IMR-90 (cell line): ENCODE results near the gene SCP2D1. TPM values are rescaled to one million over a fixed set of nuclear protein-coding genes. Genes with fewer than 3 reads are reported as not detected.

ENCODE experiments used
- ATAC-seq: fragments of 200-7000 bp; cut with Tn5 transposase; 2 replicates; pipeline ENCODE4 v1.9.1; 2020; ENCODE audit warnings: low read depth, mild to moderate bottlenecking, moderate library complexity
- BruUV-seq: library from RNA; stranded (reverse); fragments of 400-500 nt; replicated peaks from 2 replicates; lab custom pipeline; 2021; lab: Mats Ljungman, UMichigan
- CTCF ChIA-PET: fragments of 300-600 bp; formaldehyde crosslinking; extraction: SDS; loops from one replicate; lab custom pipeline; 2021; ENCODE audit warnings: antibody characterized with exemption; lab: Yijun Ruan, JAX
- POLR2A ChIA-PET: fragments of 300-600 bp; sonication (Branson Sonifier 250); formaldehyde crosslinking; loops from one replicate; lab custom pipeline; 2022; ENCODE audit warnings: antibody characterized with exemption; ENCODE audit not compliant: unreplicated experiment; lab: Charles Lee
- DNase-seq: peaks from one replicate; pipeline ENCODE4 v3.0.0; 2013
- H2AFZ ChIP-seq: replicated peaks from 2 replicates; pipeline ENCODE3; 2013; ENCODE audit warnings: low read length, mild to moderate bottlenecking; ENCODE audit not compliant: poor library complexity
- H2AK5ac ChIP-seq: 2 replicates; pipeline ENCODE4 v1.6.1; 2013; ENCODE audit warnings: low read depth, low read length, inconsistent platforms
- H2AK9ac ChIP-seq: replicated peaks from 2 replicates; pipeline ENCODE3; 2013; ENCODE audit warnings: mild to moderate bottlenecking, low read depth, low read length, moderate library complexity; ENCODE audit not compliant: poor library complexity
- H2BK120ac ChIP-seq: 2 replicates; pipeline ENCODE4 v1.6.1; 2013; ENCODE audit warnings: low read depth, low read length, inconsistent platforms
- H2BK15ac ChIP-seq: 3 replicates; pipeline ENCODE4 v1.6.1; 2013; ENCODE audit warnings: low read depth, low read length, inconsistent platforms
- H2BK20ac ChIP-seq: 2 replicates; pipeline ENCODE4 v1.6.1; 2013; ENCODE audit warnings: low read depth, mild to moderate bottlenecking, inconsistent platforms, low read length, moderate library complexity
- H2BK5ac ChIP-seq: 2 replicates; pipeline ENCODE4 v1.6.1; 2013; ENCODE audit warnings: mild to moderate bottlenecking, low read depth, low read length, inconsistent platforms; ENCODE audit not compliant: poor library complexity, severe bottlenecking
- H3K14ac ChIP-seq: replicated peaks from 2 replicates; pipeline ENCODE4 v1.6.1; 2013; ENCODE audit warnings: low read depth, low read length, inconsistent platforms
- H3K18ac ChIP-seq: 2 replicates; pipeline ENCODE4 v1.6.1; 2013; ENCODE audit warnings: low read depth, low read length, control low read depth
- H3K23ac ChIP-seq: 2 replicates; pipeline ENCODE4 v1.6.1; 2013; ENCODE audit warnings: low read depth, low read length, inconsistent platforms
- H3K27ac ChIP-seq: 2 replicates; pipeline ENCODE4 v1.5.1; 2013; ENCODE audit warnings: mild to moderate bottlenecking, control low read depth, low read length; ENCODE audit not compliant: insufficient read depth
- H3K27me3 ChIP-seq: 2 replicates; pipeline ENCODE4 v1.6.1; 2013; ENCODE audit warnings: low read length; ENCODE audit not compliant: control insufficient read depth, insufficient read depth
- H3K36me3 ChIP-seq: 2 replicates; pipeline ENCODE4 v1.6.1; 2013; ENCODE audit warnings: low read length, mixed read lengths; ENCODE audit not compliant: control insufficient read depth, insufficient read depth
- H3K4ac ChIP-seq: 2 replicates; pipeline ENCODE4 v1.6.1; 2013; ENCODE audit warnings: low read depth, low read length, inconsistent platforms
- H3K4me1 ChIP-seq: 2 replicates; pipeline ENCODE4 v1.6.1; 2013; ENCODE audit warnings: low read length, mixed read lengths; ENCODE audit not compliant: control insufficient read depth, insufficient read depth
- H3K4me2 ChIP-seq: 2 replicates; pipeline ENCODE4 v1.6.1; 2013; ENCODE audit warnings: low read depth, mild to moderate bottlenecking, control low read depth, low read length, moderate library complexity
- H3K4me3 ChIP-seq: 2 replicates; pipeline ENCODE4 v1.5.1; 2013; ENCODE audit warnings: low read depth, mild to moderate bottlenecking, control low read depth, low read length, moderate library complexity; ENCODE audit not compliant: insufficient read depth
- H3K56ac ChIP-seq: 2 replicates; pipeline ENCODE4 v1.6.1; 2013; ENCODE audit warnings: low read length, inconsistent platforms; ENCODE audit not compliant: insufficient read depth; ENCODE audit errors: extremely low read depth
- H3K79me1 ChIP-seq, 2 experiments: 2 replicates each; pipeline ENCODE4 v1.6.1; 2013; ENCODE audit warnings: low read length in 2 of 2, inconsistent platforms in 1 of 2, low read depth in 1 of 2
- H3K9ac ChIP-seq: 2 replicates; pipeline ENCODE4 v1.6.1; 2013; ENCODE audit warnings: low read depth, low read length, control low read depth
- H3K9me1 ChIP-seq: 2 replicates; pipeline ENCODE4 v1.6.1; 2013; ENCODE audit warnings: low read length, inconsistent platforms; ENCODE audit not compliant: insufficient read depth
- H3K9me3 ChIP-seq: 2 replicates; pipeline ENCODE4 v1.6.1; 2013; ENCODE audit warnings: low read length; ENCODE audit not compliant: control insufficient read depth, insufficient read depth
- H4K20me1 ChIP-seq: 2 replicates; pipeline ENCODE4 v1.6.1; 2013; ENCODE audit warnings: low read length, inconsistent platforms; ENCODE audit not compliant: insufficient read depth
- H4K5ac ChIP-seq: 2 replicates; pipeline ENCODE4 v1.6.1; 2013; ENCODE audit warnings: mild to moderate bottlenecking, low read depth, low read length, control low read depth
- H4K8ac ChIP-seq, 2 experiments: 2 replicates each; pipeline ENCODE4 v1.6.1; 2013; ENCODE audit warnings: low read depth in 2 of 2, low read length in 2 of 2, control low read depth in 1 of 2, inconsistent platforms in 1 of 2
- H4K91ac ChIP-seq: 2 replicates; pipeline ENCODE4 v1.6.1; 2013; ENCODE audit warnings: low read depth, low read length, inconsistent platforms; ENCODE audit not compliant: insufficient read depth
- BHLHE40 ChIP-seq: fragments of 150-350 bp; IDR thresholded peaks from 2 replicates; pipeline ENCODE4 v1.6.1; 2016; ENCODE audit warnings: mild to moderate bottlenecking, low read depth, low read length
- CEBPB ChIP-seq: IDR thresholded peaks from 2 replicates; pipeline ENCODE4 v1.6.1; 2012; ENCODE audit warnings: low read depth, low read length, improper control_type of control experiment
- CHD1 ChIP-seq: IDR thresholded peaks from 2 replicates; pipeline ENCODE4 v1.6.1; 2012; ENCODE audit warnings: low read depth, low read length, improper control_type of control experiment
- MAFK ChIP-seq: IDR thresholded peaks from 2 replicates; pipeline ENCODE4 v1.6.1; 2012; ENCODE audit warnings: low read depth, low read length, improper control_type of control experiment
- MAZ ChIP-seq: IDR thresholded peaks from 2 replicates; pipeline ENCODE4 v1.6.1; 2012; ENCODE audit warnings: low read depth, mild to moderate bottlenecking, low read length, improper control_type of control experiment, moderate library complexity, borderline replicate concordance
- MXI1 ChIP-seq: IDR thresholded peaks from 2 replicates; pipeline ENCODE4 v1.6.1; 2012; ENCODE audit warnings: low read depth, mild to moderate bottlenecking, low read length, moderate library complexity, borderline replicate concordance
- NFE2L2 ChIP-seq: fragments of 150-350 bp; IDR thresholded peaks from 2 replicates; pipeline ENCODE4 v1.6.1; 2016; ENCODE audit warnings: low read depth, mild to moderate bottlenecking, low read length
- POLR2A ChIP-seq: IDR thresholded peaks from 2 replicates; pipeline ENCODE4 v1.6.1; 2012; ENCODE audit warnings: mild to moderate bottlenecking, low read depth, low read length
- RAD21 ChIP-seq: IDR thresholded peaks from 2 replicates; pipeline ENCODE4 v1.6.1; 2012; ENCODE audit warnings: low read length, improper control_type of control experiment
- RCOR1 ChIP-seq: IDR thresholded peaks from 2 replicates; pipeline ENCODE4 v1.6.1; 2012; ENCODE audit warnings: mild to moderate bottlenecking, low read length, improper control_type of control experiment; ENCODE audit not compliant: insufficient replicate concordance
- RFX5 ChIP-seq: IDR thresholded peaks from 2 replicates; pipeline ENCODE4 v1.8.0; 2012; ENCODE audit warnings: low read depth, mild to moderate bottlenecking, low read length, moderate library complexity
- SMC3 ChIP-seq: fragments of 150-350 bp; IDR thresholded peaks from 2 replicates; pipeline ENCODE4 v1.6.1; 2016; ENCODE audit warnings: low read depth, mild to moderate bottlenecking, antibody characterized with exemption, low read length, moderate library complexity
- WGBS, 2 experiments: methylation state at CpG; one replicate each; pipeline versions ENCODE4 v1.1.5 to v1.1.7; 2013; ENCODE audit warnings: missing lambda C conversion rate in 2 of 2; ENCODE audit not compliant: insufficient read length in 1 of 2; ENCODE audit errors: extremely low coverage in 2 of 2; 5-methylcytosine and 5-hydroxymethylcytosine counted together
- dilution Hi-C: fragments of 300-500 bp; cut with HindIII; formaldehyde crosslinking; loops from one replicate; pipeline ENCODE4 v1.14.3; 2018; ENCODE audit warnings: low sequenced_read_pairs; ENCODE audit not compliant: unreplicated experiment
- in situ Hi-C: fragments of 300-500 bp; cut with MboI; formaldehyde crosslinking; loops from 3 replicates; pipeline ENCODE4 v1.14.3; 2019; ENCODE audit warnings: low sequenced_read_pairs, inconsistent platforms, mixed read lengths
- intact Hi-C: fragments of 100-400 bp; cut with micrococcal nuclease; formaldehyde crosslinking; loops from 2 replicates; pipeline ENCODE4 v1.10.0; 2022
- polyA plus RNA-seq, 3 experiments: library from polyadenylated mRNA; depleted of rRNA; stranded (reverse); fragments of >200 nt; gene quantifications; 2 replicates each; pipeline ENCODE4 v1.2.3, GENCODE V29; 2012; ENCODE audit warnings: low replicate concordance in 1 of 3
- total RNA-seq: library from RNA; depleted of rRNA; stranded (reverse); fragments of >200 nt; gene quantifications from 2 replicates; pipeline ENCODE4 v1.2.3, GENCODE V29; 2012
- TF ChIP-seq, protein P1 (sequence below): conservative IDR thresholded peaks from 2 replicates; pipeline ENCODE4 v1.5.1; 2012; ENCODE audit warnings: mild to moderate bottlenecking, low read depth, low read length, improper control_type of control experiment
- TF ChIP-seq, protein P2 (sequence below): fragments of 150-350 bp; IDR thresholded peaks from 2 replicates; pipeline ENCODE4 v1.6.1; 2017; ENCODE audit warnings: mild to moderate bottlenecking, antibody characterized with exemption, low read length, low read depth
- TF ChIP-seq, protein P3 (sequence below): fragments of 150-350 bp; IDR thresholded peaks from 2 replicates; pipeline ENCODE4 v1.6.1; 2016; ENCODE audit warnings: low read depth, mild to moderate bottlenecking, low read length, moderate library complexity, borderline replicate concordance

The SCP2D1 gene
- total and polyA plus RNA-seq, 2 of the 4 experiments (the other 2 are of a cell fraction): not detected

DNA sequence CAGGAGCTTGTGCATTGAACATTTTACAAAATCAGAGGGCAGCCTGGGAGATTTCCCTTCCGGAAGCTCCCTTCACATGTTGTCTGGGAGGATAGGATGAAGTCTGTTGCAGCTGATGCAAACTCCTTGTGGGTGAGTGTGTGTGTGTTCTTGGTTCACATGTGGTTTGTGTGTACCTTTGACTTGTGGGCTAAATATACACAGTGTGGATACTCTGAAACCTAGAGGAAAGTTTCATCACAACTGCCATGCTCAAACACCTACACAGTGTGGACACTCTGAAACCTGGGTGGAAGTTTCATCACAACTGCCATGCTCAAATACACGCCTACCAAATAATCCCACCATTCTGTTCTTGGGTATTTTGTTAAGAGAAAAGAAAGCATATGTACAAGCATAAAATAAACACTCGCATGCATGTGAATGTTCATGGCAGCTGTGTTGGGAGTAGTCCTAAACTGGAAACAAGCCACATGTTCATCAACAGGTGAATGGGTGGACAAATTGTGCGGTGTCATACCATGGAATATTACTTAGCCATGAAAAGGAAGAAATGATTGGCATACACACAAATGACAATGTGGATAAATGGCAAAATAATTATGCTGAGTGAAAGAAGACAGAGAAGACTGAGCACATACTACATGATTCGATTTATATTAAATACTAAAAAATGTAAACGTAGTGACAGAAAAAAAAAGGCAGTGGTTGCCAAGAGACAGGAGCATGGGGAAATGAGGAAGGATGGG, 1.8 kb downstream of the SCP2D1 start:
- Histone ChIP-seq H4K5ac (no peak overlapping the region), H3K9me3 (no peaks in the 10 kb centered on the region), H2BK15ac (no peak overlapping the region), H4K20me1 (no peaks in the 10 kb centered on the region), H3K4ac (no peak overlapping the region), H2AK5ac (no peak overlapping the region), H3K4me3 (no peak overlapping the region), H4K8ac (no peak overlapping the region), H3K4me1 (no peaks in the 10 kb centered on the region), H3K18ac (no peak overlapping the region), H2BK20ac (no peak overlapping the region), H2BK120ac (no peak overlapping the region), H3K23ac (no peak overlapping the region), H3K36me3 (no peaks in the 10 kb centered on the region), H4K91ac (no peak overlapping the region), H2BK5ac (no peak overlapping the region), H3K14ac (no peak overlapping the region), H3K9me1 (no peaks in the 10 kb centered on the region; the same call in 1 of the 2 replicates), H3K4me2 (no peak overlapping the region), H3K27me3 (peaks cover 2% of the 10 kb centered on the region; the same call in 1 of the 2 replicates), H2AFZ (no peak overlapping the region), H3K9ac (no peak overlapping the region), H3K56ac (no peak overlapping the region), H3K27ac (no peak overlapping the region), H2AK9ac (no peak overlapping the region), H3K79me1 (no peaks in the 10 kb centered on the region)
- ATAC-seq: no peak
- intact Hi-C loops: no loop called here
- DNase-seq: no peak
- in situ Hi-C loops: no loop called here
- CTCF ChIA-PET: interaction anchor here (0.6 to 2.0 kb wide), 2 partner anchors 183 to 414 kb away, joined by 3 to 6 read pairs; no protein-coding TSS in a partner anchor
- WGBS, 2 experiments: 68% methylated on average over 2 of the region's 6 CpGs; no CpG with 5 or more reads in 1 of the 2 experiments
- TF ChIP-seq SMC3: no peak
- no peak for TF ChIP-seq MAFK
- TF ChIP-seq, protein P1, sequence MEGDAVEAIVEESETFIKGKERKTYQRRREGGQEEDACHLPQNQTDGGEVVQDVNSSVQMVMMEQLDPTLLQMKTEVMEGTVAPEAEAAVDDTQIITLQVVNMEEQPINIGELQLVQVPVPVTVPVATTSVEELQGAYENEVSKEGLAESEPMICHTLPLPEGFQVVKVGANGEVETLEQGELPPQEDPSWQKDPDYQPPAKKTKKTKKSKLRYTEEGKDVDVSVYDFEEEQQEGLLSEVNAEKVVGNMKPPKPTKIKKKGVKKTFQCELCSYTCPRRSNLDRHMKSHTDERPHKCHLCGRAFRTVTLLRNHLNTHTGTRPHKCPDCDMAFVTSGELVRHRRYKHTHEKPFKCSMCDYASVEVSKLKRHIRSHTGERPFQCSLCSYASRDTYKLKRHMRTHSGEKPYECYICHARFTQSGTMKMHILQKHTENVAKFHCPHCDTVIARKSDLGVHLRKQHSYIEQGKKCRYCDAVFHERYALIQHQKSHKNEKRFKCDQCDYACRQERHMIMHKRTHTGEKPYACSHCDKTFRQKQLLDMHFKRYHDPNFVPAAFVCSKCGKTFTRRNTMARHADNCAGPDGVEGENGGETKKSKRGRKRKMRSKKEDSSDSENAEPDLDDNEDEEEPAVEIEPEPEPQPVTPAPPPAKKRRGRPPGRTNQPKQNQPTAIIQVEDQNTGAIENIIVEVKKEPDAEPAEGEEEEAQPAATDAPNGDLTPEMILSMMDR: no peak
- TF ChIP-seq MAZ: no peak
- TF ChIP-seq BHLHE40: no peak
- TF ChIP-seq CEBPB: no peak
- no peak for TF ChIP-seq POLR2A
- TF ChIP-seq, protein P2, sequence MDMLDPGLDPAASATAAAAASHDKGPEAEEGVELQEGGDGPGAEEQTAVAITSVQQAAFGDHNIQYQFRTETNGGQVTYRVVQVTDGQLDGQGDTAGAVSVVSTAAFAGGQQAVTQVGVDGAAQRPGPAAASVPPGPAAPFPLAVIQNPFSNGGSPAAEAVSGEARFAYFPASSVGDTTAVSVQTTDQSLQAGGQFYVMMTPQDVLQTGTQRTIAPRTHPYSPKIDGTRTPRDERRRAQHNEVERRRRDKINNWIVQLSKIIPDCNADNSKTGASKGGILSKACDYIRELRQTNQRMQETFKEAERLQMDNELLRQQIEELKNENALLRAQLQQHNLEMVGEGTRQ: no peak
- no peak for TF ChIP-seq RFX5
- no peak for TF ChIP-seq MXI1
- TF ChIP-seq NFE2L2: no peak
- TF ChIP-seq RCOR1: no peak
- TF ChIP-seq CHD1: no peak
- TF ChIP-seq, protein P3, sequence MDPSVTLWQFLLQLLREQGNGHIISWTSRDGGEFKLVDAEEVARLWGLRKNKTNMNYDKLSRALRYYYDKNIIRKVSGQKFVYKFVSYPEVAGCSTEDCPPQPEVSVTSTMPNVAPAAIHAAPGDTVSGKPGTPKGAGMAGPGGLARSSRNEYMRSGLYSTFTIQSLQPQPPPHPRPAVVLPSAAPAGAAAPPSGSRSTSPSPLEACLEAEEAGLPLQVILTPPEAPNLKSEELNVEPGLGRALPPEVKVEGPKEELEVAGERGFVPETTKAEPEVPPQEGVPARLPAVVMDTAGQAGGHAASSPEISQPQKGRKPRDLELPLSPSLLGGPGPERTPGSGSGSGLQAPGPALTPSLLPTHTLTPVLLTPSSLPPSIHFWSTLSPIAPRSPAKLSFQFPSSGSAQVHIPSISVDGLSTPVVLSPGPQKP: no peak
- no peak for TF ChIP-seq RAD21
- BruUV-seq: no TSS peak
- POLR2A ChIA-PET: no interaction called here
- dilution Hi-C loops: no loop called here
